Endothelial cell of umbilical vein (primary cell): ENCODE measurements around the gene TANGO2. TPM values are rescaled to one million over a fixed set of nuclear protein-coding genes. Genes with fewer than 3 reads are reported as not detected.

Experiments
- BruUV-seq: library from RNA; stranded (reverse); fragments of 400-500 nt; replicated peaks from 2 replicates; lab custom pipeline; 2021; lab: Mats Ljungman, UMichigan
- CTCF ChIA-PET: fragments of 300-600, 350-600 bp; sonication (Branson Sonifier 250); formaldehyde crosslinking; loops from one replicate; lab custom pipeline; 2021; ENCODE audit warnings: antibody characterized with exemption, inconsistent platforms; lab: Charles Lee
- POLR2A ChIA-PET: fragments of 300-600, 350-600 bp; sonication (Branson Sonifier 250); formaldehyde crosslinking; loops from one replicate; lab custom pipeline; 2021; ENCODE audit warnings: antibody characterized with exemption, inconsistent platforms; lab: Charles Lee
- DNase-seq: peaks from one replicate; pipeline ENCODE4 v3.0.0-alpha.2; 2011; ENCODE audit warnings: low read depth, low spot score
- FAIRE-seq: peaks from 2 replicates; lab custom pipeline; 2011; peaks lifted over from hg19 to GRCh38; lab: Jason Lieb, UNC
- H2AFZ ChIP-seq: 2 replicates; pipeline ENCODE4 v1.6.0; 2012; ENCODE audit warnings: low read depth, low read length, control low read depth, inconsistent platforms
- H3K27ac ChIP-seq: 2 replicates; pipeline ENCODE4 v1.5.1; 2011; ENCODE audit warnings: low read depth, mild to moderate bottlenecking, control low read depth, low read length, moderate library complexity; ENCODE audit not compliant: insufficient read depth
- H3K27me3 ChIP-seq, 2 experiments: 2 replicates each; pipeline versions ENCODE4 v1.6.0 to v1.6.1; 2011; ENCODE audit warnings: low read length in 2 of 2, mixed read lengths in 1 of 2; ENCODE audit not compliant: control insufficient read depth in 2 of 2, insufficient read depth in 2 of 2
- H3K36me3 ChIP-seq, 2 experiments: 2 replicates in 1 of 2; 3 replicates in 1 of 2; pipeline ENCODE4 v1.5.1; 2011; ENCODE audit warnings: low read length in 2 of 2, mild to moderate bottlenecking in 1 of 2, moderate library complexity in 1 of 2; ENCODE audit not compliant: control insufficient read depth in 2 of 2, insufficient read depth in 2 of 2; ENCODE audit errors: extremely low read depth in 1 of 2
- H3K4me1 ChIP-seq: 3 replicates; pipeline ENCODE4 v1.5.1; 2011; ENCODE audit warnings: mild to moderate bottlenecking, low read length; ENCODE audit not compliant: control insufficient read depth, insufficient read depth; ENCODE audit errors: extremely low read depth
- H3K4me2 ChIP-seq: 2 replicates; pipeline ENCODE4 v1.6.1; 2011; ENCODE audit warnings: low read length, control low read depth, mixed read lengths; ENCODE audit not compliant: insufficient read depth
- H3K4me3 ChIP-seq, 3 experiments: fragments of 200-600 bp in 1 of 3; sonication (generic), shearing (Covaris generic) in 1 of 3; replicated peaks in 1 of 3; 2 replicates each; pipeline ENCODE4 v1.5.1; 2011 to 2016; ENCODE audit warnings: control low read depth in 3 of 3, low read length in 3 of 3, mild to moderate bottlenecking in 2 of 3, inconsistent platforms in 1 of 3, low read depth in 1 of 3, moderate library complexity in 1 of 3; ENCODE audit not compliant: insufficient read depth in 1 of 3
- H3K79me2 ChIP-seq: 2 replicates; pipeline ENCODE4 v1.6.0; 2012; ENCODE audit warnings: low read length, inconsistent platforms; ENCODE audit not compliant: control insufficient read depth, insufficient read depth
- H3K9ac ChIP-seq: replicated peaks from 2 replicates; pipeline ENCODE3; 2011; ENCODE audit warnings: low read length, control low read depth; ENCODE audit not compliant: insufficient read depth; ENCODE audit errors: extremely low read depth
- H3K9me1 ChIP-seq: replicated peaks from 3 replicates; pipeline ENCODE4 v1.6.0; 2011; ENCODE audit warnings: mild to moderate bottlenecking, low read length; ENCODE audit not compliant: control insufficient read depth, insufficient read depth; ENCODE audit errors: extremely low read depth
- H3K9me3 ChIP-seq: replicated peaks from 2 replicates; pipeline ENCODE4 v1.5.1; 2012; ENCODE audit warnings: low read length, inconsistent platforms; ENCODE audit not compliant: control insufficient read depth, insufficient read depth
- H4K20me1 ChIP-seq: replicated peaks from 2 replicates; pipeline ENCODE3; 2011; ENCODE audit warnings: mild to moderate bottlenecking, low read length; ENCODE audit not compliant: control insufficient read depth, insufficient read depth; ENCODE audit errors: extremely low read depth
- CTCF ChIP-seq, 2 donors: IDR thresholded peaks; 1 replicate in 1 of 2; 2 replicates in 1 of 2; pipeline ENCODE4 v1.5.1; 2011; ENCODE audit warnings: low read length in 2 of 2, mild to moderate bottlenecking in 2 of 2, moderate library complexity in 2 of 2, control low read depth in 1 of 2, inconsistent platforms in 1 of 2, low read depth in 1 of 2; ENCODE audit not compliant: insufficient read depth in 1 of 2; ENCODE audit errors: extremely low read depth in 1 of 2
- EZH2 ChIP-seq: IDR thresholded peaks from 2 replicates; pipeline ENCODE4 v1.6.1; 2012; ENCODE audit warnings: borderline replicate concordance, low read depth, mild to moderate bottlenecking, moderate library complexity, low read length, inconsistent platforms; ENCODE audit not compliant: severe bottlenecking
- FOS ChIP-seq: IDR thresholded peaks from 2 replicates; pipeline ENCODE4 v1.6.1; 2011; ENCODE audit warnings: mild to moderate bottlenecking, low read length, moderate library complexity, borderline replicate concordance; ENCODE audit not compliant: insufficient read depth
- GATA2 ChIP-seq: IDR thresholded peaks from 2 replicates; pipeline ENCODE4 v1.7.0; 2011; ENCODE audit warnings: low read depth, mild to moderate bottlenecking, moderate library complexity, mixed read lengths, low read length; ENCODE audit not compliant: insufficient read length, insufficient read depth
- JUN ChIP-seq: IDR thresholded peaks from 2 replicates; pipeline ENCODE4 v1.6.1; 2011; ENCODE audit warnings: borderline replicate concordance, low read depth; ENCODE audit not compliant: insufficient read length, insufficient read depth
- MAX ChIP-seq: IDR thresholded peaks from 2 replicates; pipeline ENCODE4 v1.6.1; 2011; ENCODE audit not compliant: insufficient read depth, insufficient read length
- MYC ChIP-seq: IDR thresholded peaks from one replicate; pipeline ENCODE4 v1.6.1; 2011; ENCODE audit warnings: mild to moderate bottlenecking, low read depth, low read length
- POLR2A ChIP-seq: IDR thresholded peaks from 2 replicates; pipeline ENCODE4 v1.6.1; 2012; ENCODE audit warnings: low read depth, mild to moderate bottlenecking, control low read depth, low read length
- POLR2AphosphoS5 ChIP-seq: IDR thresholded peaks from 2 replicates; pipeline ENCODE4 v1.6.1; 2012; ENCODE audit warnings: low read depth, mild to moderate bottlenecking, control low read depth, low read length, moderate library complexity; ENCODE audit not compliant: insufficient read depth
- dilution Hi-C: fragments of 300-500 bp; cut with MboI; formaldehyde crosslinking; loops from one replicate; pipeline ENCODE4 v1.15.0; 2019; ENCODE audit warnings: low sequenced_read_pairs; ENCODE audit not compliant: extremely low pct_ligation_motif_present
- intact Hi-C: fragments of 100-400 bp; cut with micrococcal nuclease; formaldehyde crosslinking; loops from one replicate; pipeline ENCODE4 v1.10.0; 2022
- polyA plus RNA-seq, 4 experiments: library from polyadenylated mRNA; depleted of rRNA in 3 of 4; stranded (reverse) in 3 of 4; unstranded in 1 of 4; fragments of >200 nt; gene quantifications; 2 replicates each; pipeline versions ENCODE4 v1.2.1 to v1.2.3, GENCODE V29; 2011 to 2012; ENCODE audit warnings: missing spikeins in 1 of 4
- total RNA-seq: library from RNA; stranded (reverse); gene quantifications from 2 replicates; pipeline ENCODE4 v1.2.3, GENCODE V29; 2021

TANGO2 gene
- total and polyA plus RNA-seq, 2 donors (not counting 3 experiments of a cell fraction or from before 2014, with no cell fraction given), result 40.0 to 49.3 TPM

- H3K27ac ChIP-seq, result no peak overlapping the region
- FAIRE-seq (no peak), DNase-seq (no peak)
- no peak overlapping the region for H3K9ac ChIP-seq
- no TSS peak for BruUV-seq
- no peaks in the 10 kb centered on the region for H3K4me1 ChIP-seq
- TF ChIP-seq MYC (no peak), FOS (no peak), CTCF (IDR thresholded peaks at IDR 0.05; ENCODE audit: extremely low read depth in 1 of 2, insufficient read depth in 1 of 2, low read depth in 1 of 2, low read length in 2 of 2) (no peak), POLR2AphosphoS5 (no peak), MAX (no peak), GATA2 (no peak), EZH2 (no peak), JUN (no peak), POLR2A (no peak)
- peaks cover 4% of the 10 kb centered on the region for H3K9me3 ChIP-seq
- intact Hi-C loops, result no loop called here
- no peaks in the 10 kb centered on the region for H3K36me3 ChIP-seq
- no peaks in the 10 kb centered on the region for H4K20me1 ChIP-seq
- H3K4me3 ChIP-seq, result no peak overlapping the region
- CTCF ChIA-PET, result no interaction called here
- no peaks in the 10 kb centered on the region for H3K27me3 ChIP-seq
- no peaks in the 10 kb centered on the region for H3K79me2 ChIP-seq
- dilution Hi-C loops, result no loop called here
- H3K4me2 ChIP-seq, result no peak overlapping the region
- POLR2A ChIA-PET, result no interaction called here
- H2AFZ ChIP-seq, result no peak overlapping the region
- H3K9me1 ChIP-seq, result no peaks in the 10 kb centered on the region
These were observed 12.5 kb upstream of the TANGO2 start for GRCh38 chr22:20008221-20008995.
